HepG2 (cell line): ENCODE measurements around the gene ZNF48. TPM values are rescaled to one million over a fixed set of nuclear protein-coding genes. Genes with fewer than 3 reads are reported as not detected.

ENCODE experiments used
- ATF1 ChIP-seq: IDR thresholded peaks from 2 replicates; pipeline ENCODE4 v1.6.1; 2016; ENCODE audit warnings: mild to moderate bottlenecking, control low read depth
- ELF3 ChIP-seq: IDR thresholded peaks from 2 replicates; pipeline ENCODE4 v1.6.1; 2016; ENCODE audit warnings: missing genetic modification reagents, missing compliant biosample characterization
- FOXA1 ChIP-seq, 2 experiments: fragments of 450-650 bp in 1 of 2; sonication (generic) in 1 of 2; formaldehyde crosslinking in 1 of 2; IDR thresholded peaks; 2 replicates each; pipeline versions ENCODE4 v1.4.0 to v1.6.1; 2016 to 2020; ENCODE audit warnings: missing genetic modification reagents in 1 of 2
- FOXK2 ChIP-seq: fragments of 450-650 bp; IDR thresholded peaks from 2 replicates; pipeline ENCODE4 v1.6.1; 2016
- ZBTB42 ChIP-seq: sonication (generic); formaldehyde crosslinking; IDR thresholded peaks from 2 replicates; pipeline ENCODE4 v1.5.0; 2020; ENCODE audit warnings: mild to moderate bottlenecking, missing genetic modification reagents
- ZNF343 ChIP-seq: sonication (generic); formaldehyde crosslinking; IDR thresholded peaks from 2 replicates; pipeline ENCODE4 v1.4.0; 2020; ENCODE audit warnings: mild to moderate bottlenecking, missing genetic modification reagents
- ZNF605 ChIP-seq: sonication (generic); formaldehyde crosslinking; IDR thresholded peaks from 2 replicates; pipeline ENCODE4 v1.8.0; 2022; ENCODE audit warnings: mild to moderate bottlenecking, missing genetic modification reagents
- polyA plus RNA-seq, 8 experiments: library from polyadenylated mRNA; depleted of rRNA in 3 of 8; stranded (reverse) in 7 of 8; unstranded in 1 of 8; fragments of >200 nt; fragmentation: Illumina TruSeq in 4 of 8; extraction: Trizol in 4 of 8; gene quantifications; 2 replicates each; pipeline versions ENCODE4 v1.2.1 to v1.2.3, GENCODE V29; 2011 to 2016; ENCODE audit warnings: low read depth in 4 of 8, missing spikeins in 1 of 8, mixed read lengths in 1 of 8; ENCODE audit not compliant: insufficient read depth in 1 of 8
- total RNA-seq, 5 experiments: library from RNA; depleted of rRNA; stranded (reverse); fragments of >200 nt; fragmentation: Illumina TruSeq; extraction: Trizol; gene quantifications; 2 replicates each; pipeline ENCODE4 v1.2.3, GENCODE V29; 2016; ENCODE audit warnings: low read depth in 1 of 5
- TF ChIP-seq, protein P1 (sequence below): sonication (generic); formaldehyde crosslinking; IDR thresholded peaks from 2 replicates; pipeline ENCODE4 v1.4.0; 2020; ENCODE audit warnings: missing genetic modification reagents, borderline replicate concordance
- TF ChIP-seq, protein P2 (sequence below): sonication (generic); formaldehyde crosslinking; IDR thresholded peaks from 2 replicates; pipeline ENCODE4 v1.4.0; 2020; ENCODE audit warnings: missing genetic modification reagents

The ZNF48 gene
- total and polyA plus RNA-seq, 2 of the 13 experiments (the other 11 are each of a cell fraction or from before 2014, with no cell fraction given), result 9.9 to 12.3 TPM

DNA sequence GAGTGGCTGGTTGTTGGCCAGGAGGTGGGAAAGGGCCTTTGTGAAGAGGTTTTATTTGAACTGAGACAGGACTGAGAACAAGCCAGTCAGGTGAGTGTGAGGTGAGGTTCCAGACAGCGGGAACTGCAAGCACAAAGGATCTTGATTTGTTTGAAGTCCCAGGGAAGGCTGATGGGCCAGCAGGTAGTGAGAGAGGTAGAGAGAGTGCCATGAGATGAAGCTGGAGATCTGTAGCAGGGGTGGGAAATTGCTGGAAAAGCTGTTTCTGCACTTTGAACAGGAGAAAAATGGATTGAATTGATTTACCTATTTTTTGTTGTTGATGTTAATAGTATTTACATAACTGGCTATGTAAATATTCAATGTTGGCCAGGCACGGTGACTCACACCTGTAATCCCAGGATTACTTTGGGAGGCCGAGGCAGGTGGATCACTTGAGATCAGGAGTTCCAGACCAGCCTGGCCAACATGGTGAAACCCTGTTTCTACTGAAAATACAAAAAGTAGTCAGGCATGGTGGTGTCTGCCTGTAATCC lies 42.4 kb downstream of the ZNF48 start (continued):
- TF ChIP-seq ZNF343 (0 out of 2 replicates have a peak, but pooled peaks have one; percentile 49), ZBTB42 (CRISPR knock-in tag) (no peak), ZNF605 (CRISPR knock-in tag) (peak; percentile 94), ELF3 (peak; percentile 48; the same call in 1 of the 2 replicates), ATF1 (no peak), FOXA1 (IDR thresholded peaks at IDR 0.05) (peak; percentile 99), FOXA1 (CRISPR knock-in tag; IDR thresholded peaks at IDR 0.05) (peak; percentile 70), FOXK2 (peak; percentile 41)
- TF ChIP-seq, protein P1, sequence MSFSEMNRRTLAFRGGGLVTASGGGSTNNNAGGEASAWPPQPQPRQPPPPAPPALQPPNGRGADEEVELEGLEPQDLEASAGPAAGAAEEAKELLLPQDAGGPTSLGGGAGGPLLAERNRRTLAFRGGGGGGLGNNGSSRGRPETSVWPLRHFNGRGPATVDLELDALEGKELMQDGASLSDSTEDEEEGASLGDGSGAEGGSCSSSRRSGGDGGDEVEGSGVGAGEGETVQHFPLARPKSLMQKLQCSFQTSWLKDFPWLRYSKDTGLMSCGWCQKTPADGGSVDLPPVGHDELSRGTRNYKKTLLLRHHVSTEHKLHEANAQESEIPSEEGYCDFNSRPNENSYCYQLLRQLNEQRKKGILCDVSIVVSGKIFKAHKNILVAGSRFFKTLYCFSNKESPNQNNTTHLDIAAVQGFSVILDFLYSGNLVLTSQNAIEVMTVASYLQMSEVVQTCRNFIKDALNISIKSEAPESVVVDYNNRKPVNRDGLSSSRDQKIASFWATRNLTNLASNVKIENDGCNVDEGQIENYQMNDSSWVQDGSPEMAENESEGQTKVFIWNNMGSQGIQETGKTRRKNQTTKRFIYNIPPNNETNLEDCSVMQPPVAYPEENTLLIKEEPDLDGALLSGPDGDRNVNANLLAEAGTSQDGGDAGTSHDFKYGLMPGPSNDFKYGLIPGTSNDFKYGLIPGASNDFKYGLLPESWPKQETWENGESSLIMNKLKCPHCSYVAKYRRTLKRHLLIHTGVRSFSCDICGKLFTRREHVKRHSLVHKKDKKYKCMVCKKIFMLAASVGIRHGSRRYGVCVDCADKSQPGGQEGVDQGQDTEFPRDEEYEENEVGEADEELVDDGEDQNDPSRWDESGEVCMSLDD (CRISPR knock-in tag), result no peak
- TF ChIP-seq, protein P2, sequence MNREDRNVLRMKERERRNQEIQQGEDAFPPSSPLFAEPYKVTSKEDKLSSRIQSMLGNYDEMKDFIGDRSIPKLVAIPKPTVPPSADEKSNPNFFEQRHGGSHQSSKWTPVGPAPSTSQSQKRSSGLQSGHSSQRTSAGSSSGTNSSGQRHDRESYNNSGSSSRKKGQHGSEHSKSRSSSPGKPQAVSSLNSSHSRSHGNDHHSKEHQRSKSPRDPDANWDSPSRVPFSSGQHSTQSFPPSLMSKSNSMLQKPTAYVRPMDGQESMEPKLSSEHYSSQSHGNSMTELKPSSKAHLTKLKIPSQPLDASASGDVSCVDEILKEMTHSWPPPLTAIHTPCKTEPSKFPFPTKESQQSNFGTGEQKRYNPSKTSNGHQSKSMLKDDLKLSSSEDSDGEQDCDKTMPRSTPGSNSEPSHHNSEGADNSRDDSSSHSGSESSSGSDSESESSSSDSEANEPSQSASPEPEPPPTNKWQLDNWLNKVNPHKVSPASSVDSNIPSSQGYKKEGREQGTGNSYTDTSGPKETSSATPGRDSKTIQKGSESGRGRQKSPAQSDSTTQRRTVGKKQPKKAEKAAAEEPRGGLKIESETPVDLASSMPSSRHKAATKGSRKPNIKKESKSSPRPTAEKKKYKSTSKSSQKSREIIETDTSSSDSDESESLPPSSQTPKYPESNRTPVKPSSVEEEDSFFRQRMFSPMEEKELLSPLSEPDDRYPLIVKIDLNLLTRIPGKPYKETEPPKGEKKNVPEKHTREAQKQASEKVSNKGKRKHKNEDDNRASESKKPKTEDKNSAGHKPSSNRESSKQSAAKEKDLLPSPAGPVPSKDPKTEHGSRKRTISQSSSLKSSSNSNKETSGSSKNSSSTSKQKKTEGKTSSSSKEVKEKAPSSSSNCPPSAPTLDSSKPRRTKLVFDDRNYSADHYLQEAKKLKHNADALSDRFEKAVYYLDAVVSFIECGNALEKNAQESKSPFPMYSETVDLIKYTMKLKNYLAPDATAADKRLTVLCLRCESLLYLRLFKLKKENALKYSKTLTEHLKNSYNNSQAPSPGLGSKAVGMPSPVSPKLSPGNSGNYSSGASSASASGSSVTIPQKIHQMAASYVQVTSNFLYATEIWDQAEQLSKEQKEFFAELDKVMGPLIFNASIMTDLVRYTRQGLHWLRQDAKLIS (CRISPR knock-in tag), result no peak
- TF ChIP-seq, all 625 proteins: peak for 143
